ENCODE results near the gene SLC22A1. TPM values are rescaled to one million over a fixed set of nuclear protein-coding genes. Genes with fewer than 3 reads are reported as not detected.

The SLC22A1 gene
- total RNA-seq, 1 experiment from 2014 or later, result 0.39 TPM

GRCh38 chr6:160131636-160132296, 10.2 kb downstream of the SLC22A1 start:
- H3K23me2 ChIP-seq (ENCODE audit: insufficient read length, low read depth, low read length, poor library complexity, severe bottlenecking), result no peaks in the 10 kb centered on the region
- no peak overlapping the region; the same call in 1 of the 2 replicates for H3K14ac ChIP-seq (ENCODE audit: insufficient read depth, low read length)
- peak overlapping the region in 1 of 2 experiments; percentile 50; a peak in 1 of 5 replicates for H3K4me3 Mint-ChIP-seq
- H3K36me3 Mint-ChIP-seq (ENCODE audit: insufficient read depth in 1 of 3, low read depth in 3 of 3), result peaks cover 0 to 2% (median 0%) of the 10 kb centered on the region in 3 experiments; a peak in 1 of 7 replicates
- H4K8ac ChIP-seq (replicated peaks; ENCODE audit: insufficient read length, low read depth, low read length), result no peak overlapping the region
- no peak overlapping the region for H3T11ph ChIP-seq (ENCODE audit: low read length)
- no peak overlapping the region for H3K4ac ChIP-seq (ENCODE audit: low read depth, low read length)
- no peak overlapping the region for H3K18ac ChIP-seq (ENCODE audit: insufficient read length, low read depth, low read length)
- no peaks in the 10 kb centered on the region for H3K79me1 ChIP-seq (ENCODE audit: insufficient read depth, low read depth, low read length, poor library complexity, severe bottlenecking)
- H2AK5ac ChIP-seq (ENCODE audit: insufficient read length, low read length), result no peak overlapping the region
- no peaks in the 10 kb centered on the region for H3K79me2 ChIP-seq (ENCODE audit: insufficient read depth, low read length)
- H3K9me3 ChIP-seq (ENCODE audit: control insufficient read depth, low read depth, low read length), result no peaks in the 10 kb centered on the region
- no peak overlapping the region for H2BK15ac ChIP-seq (ENCODE audit: low read depth, low read length)
- H4K5ac ChIP-seq (ENCODE audit: insufficient read length, low read depth, low read length), result no peak overlapping the region
- no peak overlapping the region for H2BK12ac ChIP-seq (ENCODE audit: insufficient read length, low read depth, low read length)
- no peak overlapping the region for H3K9ac ChIP-seq (ENCODE audit: extremely low read depth, insufficient read length, low read length)
- H3K27ac ChIP-seq (ENCODE audit: insufficient read length, low read depth, low read length), result no peak overlapping the region
- H2BK5ac ChIP-seq (ENCODE audit: insufficient read length, low read length), result no peak overlapping the region
- H3K27ac Mint-ChIP-seq, result peak overlapping the region in 1 of 3 experiments; percentile 30; a peak in 2 of 7 replicates
- no peak overlapping the region for H2BK20ac ChIP-seq (ENCODE audit: low read depth, low read length, poor library complexity, severe bottlenecking)
- H3K4me2 ChIP-seq (ENCODE audit: insufficient read depth, insufficient read length, low read length), result no peak overlapping the region
- no peak overlapping the region for H4K91ac ChIP-seq (ENCODE audit: insufficient read length, low read depth, low read length)
- no peak overlapping the region for H2AFZ ChIP-seq (ENCODE audit: low read length)
- no peak overlapping the region for H3K56ac ChIP-seq (ENCODE audit: insufficient read length, low read depth, low read length)
- no peak overlapping the region for H2BK120ac ChIP-seq (ENCODE audit: low read depth, low read length, poor library complexity, severe bottlenecking)
- H4K20me1 ChIP-seq (ENCODE audit: control insufficient read depth, insufficient read depth, insufficient read length), result no peaks in the 10 kb centered on the region
- WGBS (ENCODE audit: extremely low coverage, insufficient read length, low lambda C conversion rate), result no CpG with 5 or more reads among the region's 19 CpGs
- H3K27me3 Mint-ChIP-seq (ENCODE audit: low read depth), result peaks cover 16% of the 10 kb centered on the region
- no peaks in the 10 kb centered on the region for H3K9me3 Mint-ChIP-seq
- no peak overlapping the region for H3K23ac ChIP-seq (ENCODE audit: insufficient read length, low read depth, low read length)
- peaks cover 6% of the 10 kb centered on the region; the same call in 1 of the 2 replicates for H3K4me1 ChIP-seq (ENCODE audit: insufficient read depth, low read length)
- no peaks in the 10 kb centered on the region for H3K27me3 ChIP-seq (ENCODE audit: insufficient read depth, low read length)
- DNase-seq, result no peak
- TF ChIP-seq CTCF (conservative IDR thresholded peaks at IDR 0.05), result no peak
- H3K4me1 Mint-ChIP-seq, result peaks cover 28 to 46% of the 10 kb centered on the region in 2 experiments

All from H9 (cell line).